ENCODE measurements around the gene PUSL1.

PUSL1 gene

DNA sequence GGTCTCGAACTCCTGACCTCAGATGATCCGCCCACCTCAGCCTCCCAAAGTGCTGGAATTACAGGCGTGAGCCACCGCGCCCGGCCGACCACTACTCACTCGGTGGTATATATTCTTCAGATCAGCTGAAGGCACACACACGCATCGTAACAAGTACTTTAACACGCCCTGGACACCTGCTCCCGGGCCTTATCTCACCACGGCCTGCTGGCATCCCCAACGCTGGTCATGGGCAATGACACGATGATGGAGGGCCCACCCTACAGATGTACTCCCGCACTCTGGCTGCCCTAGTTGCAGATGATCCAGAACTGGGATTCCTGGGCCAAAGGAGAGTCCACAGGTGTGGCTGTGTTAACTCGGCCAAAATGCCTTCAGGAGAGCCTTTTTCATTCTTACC, 46.3 kb upstream of the PUSL1 start:
- DNase-seq = no peak
- peaks cover 43 to 90% (median 78%) of the 10 kb centered on the region in 3 donors for H3K36me3 ChIP-seq
- H3K4me3 ChIP-seq = no peak overlapping the region

DNA sequence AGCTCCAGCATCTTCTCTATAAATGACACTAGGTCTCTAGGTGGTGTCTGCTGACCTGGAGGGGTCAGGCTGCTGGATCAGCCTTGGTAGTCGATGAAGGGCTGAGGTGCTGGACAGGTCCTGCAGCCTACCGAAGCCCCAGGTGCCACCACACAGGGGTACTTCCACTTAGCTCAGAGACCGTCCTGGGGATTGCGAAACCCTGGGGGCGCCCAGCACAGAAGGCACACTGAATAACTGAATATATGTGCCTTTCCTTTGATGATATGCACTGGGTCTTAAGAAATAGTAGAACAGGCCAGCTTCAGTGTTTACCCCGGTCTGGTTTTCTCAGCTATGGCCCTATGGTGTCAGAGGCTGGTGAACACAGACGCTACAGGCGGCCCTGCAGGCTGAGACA, 45.6 kb upstream of the PUSL1 start:
- peaks cover 45 to 96% (median 81%) of the 10 kb centered on the region in 3 donors for H3K36me3 ChIP-seq
- peaks cover 0 to 11% (median 0%) of the 10 kb centered on the region in 4 donors for H3K4me1 ChIP-seq
- H3K9me3 ChIP-seq = no peaks in the 10 kb centered on the region
- intact Hi-C loops (cut with DNase I; ENCODE audit: low total_unique reads) = no loop called here
- TF ChIP-seq, protein P1, sequence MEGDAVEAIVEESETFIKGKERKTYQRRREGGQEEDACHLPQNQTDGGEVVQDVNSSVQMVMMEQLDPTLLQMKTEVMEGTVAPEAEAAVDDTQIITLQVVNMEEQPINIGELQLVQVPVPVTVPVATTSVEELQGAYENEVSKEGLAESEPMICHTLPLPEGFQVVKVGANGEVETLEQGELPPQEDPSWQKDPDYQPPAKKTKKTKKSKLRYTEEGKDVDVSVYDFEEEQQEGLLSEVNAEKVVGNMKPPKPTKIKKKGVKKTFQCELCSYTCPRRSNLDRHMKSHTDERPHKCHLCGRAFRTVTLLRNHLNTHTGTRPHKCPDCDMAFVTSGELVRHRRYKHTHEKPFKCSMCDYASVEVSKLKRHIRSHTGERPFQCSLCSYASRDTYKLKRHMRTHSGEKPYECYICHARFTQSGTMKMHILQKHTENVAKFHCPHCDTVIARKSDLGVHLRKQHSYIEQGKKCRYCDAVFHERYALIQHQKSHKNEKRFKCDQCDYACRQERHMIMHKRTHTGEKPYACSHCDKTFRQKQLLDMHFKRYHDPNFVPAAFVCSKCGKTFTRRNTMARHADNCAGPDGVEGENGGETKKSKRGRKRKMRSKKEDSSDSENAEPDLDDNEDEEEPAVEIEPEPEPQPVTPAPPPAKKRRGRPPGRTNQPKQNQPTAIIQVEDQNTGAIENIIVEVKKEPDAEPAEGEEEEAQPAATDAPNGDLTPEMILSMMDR (IDR thresholded peaks at IDR 0.05) = no peak
- H3K27me3 ChIP-seq = no peaks in the 10 kb centered on the region
- no peak for DNase-seq
- no peak overlapping the region for H3K27ac ChIP-seq
- H3K4me3 ChIP-seq = no peak overlapping the region

More for the DNA sequence above, 46.3 kb upstream of the PUSL1 start:
- peaks cover 0 to 5% (median 0%) of the 10 kb centered on the region in 4 donors for H3K4me1 ChIP-seq
- no peaks in the 10 kb centered on the region for H3K27me3 ChIP-seq
- no peaks in the 10 kb centered on the region for H3K9me3 ChIP-seq
- H3K27ac ChIP-seq = no peak overlapping the region
- intact Hi-C loops (cut with DNase I; ENCODE audit: low total_unique reads) = no loop called here
- TF ChIP-seq, protein P1 (IDR thresholded peaks at IDR 0.05) = no peak

DNA sequence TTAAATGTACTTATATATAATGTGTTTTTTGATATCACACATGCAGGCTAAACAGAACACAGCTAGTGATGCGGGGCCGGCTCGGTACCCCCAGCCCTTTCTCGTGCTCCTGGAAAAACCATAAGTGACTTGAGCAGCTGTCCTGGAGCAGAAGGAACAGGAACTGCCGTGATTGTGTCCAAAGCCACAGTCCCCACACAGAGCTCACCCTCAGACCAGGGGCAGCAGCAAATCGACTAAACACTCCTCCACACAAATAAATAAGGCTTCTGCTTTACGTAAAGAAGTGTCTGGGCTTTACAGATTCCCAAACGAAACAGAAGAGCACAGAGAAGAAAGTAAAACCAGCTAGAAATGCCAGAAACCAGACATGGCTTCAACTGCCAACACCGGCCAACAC, 44.4 kb upstream of the PUSL1 start:
- H3K9me3 ChIP-seq = no peaks in the 10 kb centered on the region
- peaks cover 40 to 99% (median 85%) of the 10 kb centered on the region in 3 donors for H3K36me3 ChIP-seq
- no peaks in the 10 kb centered on the region for H3K27me3 ChIP-seq
- intact Hi-C loops (cut with DNase I; ENCODE audit: low total_unique reads) = no loop called here
- no peak for DNase-seq
- H3K27ac ChIP-seq = no peak overlapping the region
- no peak overlapping the region for H3K4me3 ChIP-seq
- peaks cover 0 to 15% (median 0%) of the 10 kb centered on the region in 4 donors for H3K4me1 ChIP-seq
- TF ChIP-seq, protein P1 (IDR thresholded peaks at IDR 0.05) = no peak

DNA sequence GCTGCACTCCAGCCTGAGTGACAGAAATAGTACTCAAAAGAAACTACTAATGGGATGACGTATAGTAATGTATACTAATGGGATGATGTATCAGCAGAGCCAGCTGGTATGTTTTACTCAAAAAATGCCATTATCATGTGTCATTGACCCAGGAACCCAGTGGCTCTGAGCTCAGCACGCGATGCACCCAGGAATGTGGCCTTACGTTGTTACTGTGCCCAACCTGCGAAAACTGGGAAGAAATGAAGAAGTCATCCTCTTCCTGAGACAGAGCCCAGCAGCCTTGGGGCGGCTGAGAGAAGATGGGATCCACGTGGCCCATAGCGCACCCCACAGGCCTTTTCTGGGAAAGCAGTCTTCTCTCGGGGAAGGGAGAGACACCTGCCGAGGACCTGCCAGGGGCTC, 43.5 kb upstream of the PUSL1 start:
- intact Hi-C loops (cut with DNase I; ENCODE audit: low total_unique reads) = no loop called here
- no peaks in the 10 kb centered on the region for H3K9me3 ChIP-seq
- no peaks in the 10 kb centered on the region for H3K27me3 ChIP-seq
- H3K4me3 ChIP-seq = no peak overlapping the region
- DNase-seq = no peak
- TF ChIP-seq, protein P1 (IDR thresholded peaks at IDR 0.05) = no peak
- peaks cover 0 to 18% (median 4%) of the 10 kb centered on the region in 4 donors for H3K4me1 ChIP-seq
- peaks cover 35 to 91% (median 79%) of the 10 kb centered on the region in 3 donors for H3K36me3 ChIP-seq
- H3K27ac ChIP-seq = no peak overlapping the region

DNA sequence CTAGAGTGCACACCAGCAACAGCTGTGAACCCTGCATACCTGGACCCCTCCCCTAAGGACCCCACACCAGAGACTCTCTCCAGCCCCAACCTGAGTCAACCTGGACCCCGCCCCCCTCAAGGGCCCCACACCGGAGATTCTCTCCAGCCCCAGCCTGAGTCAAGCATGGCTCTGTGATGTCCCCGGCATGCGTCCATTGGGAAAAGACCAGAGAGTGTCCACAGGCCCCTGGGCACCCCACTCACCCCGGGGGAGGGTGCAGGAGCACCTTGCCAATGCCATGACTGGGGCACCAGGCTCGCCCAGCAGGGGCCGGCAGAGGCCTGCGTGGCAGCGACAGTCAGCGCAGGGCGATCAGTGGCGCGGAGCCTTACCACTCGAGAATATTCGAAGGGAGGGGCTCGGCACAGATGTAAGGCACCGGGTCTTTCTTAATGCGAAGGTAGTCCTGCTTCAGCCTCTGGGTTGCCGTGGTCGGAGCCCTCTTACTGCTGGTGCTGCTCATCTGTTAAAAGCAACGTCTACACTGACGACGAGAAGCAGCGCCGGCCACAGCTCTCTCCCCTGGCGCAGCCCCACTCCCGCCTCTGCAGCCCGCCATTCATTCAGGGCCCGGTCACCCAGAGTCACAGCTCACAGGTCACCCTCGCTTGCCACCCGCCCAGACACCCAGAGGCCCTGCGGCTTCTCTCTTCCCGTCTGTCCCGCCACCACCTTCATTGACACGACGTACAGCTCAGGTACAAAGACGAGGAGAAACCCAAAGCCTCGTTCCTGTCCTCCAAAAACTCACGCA, 40.7 kb upstream of the PUSL1 start:
- Histone ChIP-seq H3K27ac (no peak overlapping the region), H3K4me1 (peaks cover 4 to 46% (median 31%) of the 10 kb centered on the region in 4 donors), H3K4me3 (no peak overlapping the region), H3K36me3 (peaks cover 10 to 63% (median 51%) of the 10 kb centered on the region in 3 donors), H3K9me3 (no peaks in the 10 kb centered on the region), H3K27me3 (no peaks in the 10 kb centered on the region)
- intact Hi-C loops (cut with DNase I; ENCODE audit: low total_unique reads) = no loop called here
- no peak for DNase-seq
- TF ChIP-seq, protein P1 (IDR thresholded peaks at IDR 0.05) = no peak

All from tibial artery (tissue), 4 donors.